ENCODE results near the gene ARMC9.

ARMC9 gene

DNA sequence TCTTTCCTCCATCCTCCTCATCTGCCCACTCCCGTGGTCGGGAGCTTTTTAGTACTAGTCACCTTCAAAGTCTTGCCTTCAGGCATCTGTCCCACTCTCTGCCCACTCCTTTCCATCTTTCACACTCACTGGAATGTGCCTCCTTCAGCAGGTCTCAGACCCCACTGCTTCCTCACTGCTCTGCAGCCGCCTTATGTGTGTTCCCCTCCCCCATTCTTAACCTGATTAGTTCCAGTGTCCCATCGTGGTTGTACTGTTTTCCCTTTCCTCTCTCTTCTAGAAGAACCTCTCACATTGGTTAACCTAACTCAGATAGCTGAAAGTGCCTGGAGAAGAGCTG, 3.0 kb downstream of the ARMC9 start:
- DNase-seq (ENCODE audit: low read depth, low spot score): no peak

DNA sequence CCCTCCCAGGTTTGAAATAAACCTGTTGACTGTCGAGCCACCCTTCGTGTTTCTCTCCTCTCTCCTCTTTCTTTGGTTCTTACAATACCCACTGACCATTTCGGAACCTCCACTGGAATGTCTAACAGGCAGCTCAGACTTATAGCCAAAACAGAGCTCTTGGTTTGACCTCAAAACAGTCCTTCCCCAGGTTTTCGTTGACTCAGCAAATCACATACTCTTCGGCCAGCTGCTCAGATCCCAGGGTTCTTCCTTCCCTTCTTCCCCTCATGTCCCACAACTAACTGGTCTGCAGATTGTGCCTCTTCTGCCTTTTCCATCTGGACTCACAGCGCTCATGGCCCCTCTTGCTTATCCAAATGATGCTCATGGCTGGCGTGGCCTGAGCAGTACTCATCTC, 4.7 kb downstream of the ARMC9 start:
- DNase-seq (ENCODE audit: low read depth, low spot score): no peak

GRCh38 chr2:231204146-231204545, 5.7 kb downstream of the ARMC9 start:
- DNase-seq (ENCODE audit: low read depth, low spot score): no peak

DNA sequence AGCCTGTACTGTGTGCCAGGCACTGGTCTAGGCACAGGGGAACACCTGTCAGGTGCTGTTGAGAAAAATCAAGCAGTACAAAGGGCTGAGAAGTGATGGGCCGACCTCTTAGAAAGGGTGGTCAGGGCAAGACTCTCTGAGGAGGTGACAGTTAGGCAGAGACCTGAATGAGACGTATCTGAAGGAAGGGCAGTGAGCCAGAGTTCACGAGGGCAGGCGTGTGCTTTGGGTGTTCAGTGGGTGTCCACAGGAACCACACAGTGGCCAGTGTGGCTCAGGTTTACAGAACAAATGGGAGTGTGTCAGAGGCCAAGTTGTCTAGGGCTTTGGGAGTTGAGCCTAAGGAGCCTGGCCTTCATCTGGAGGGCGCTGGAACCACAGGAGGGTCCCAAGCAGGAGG, 6.2 kb downstream of the ARMC9 start:
- no peak for DNase-seq (ENCODE audit: low read depth, low spot score)

DNA sequence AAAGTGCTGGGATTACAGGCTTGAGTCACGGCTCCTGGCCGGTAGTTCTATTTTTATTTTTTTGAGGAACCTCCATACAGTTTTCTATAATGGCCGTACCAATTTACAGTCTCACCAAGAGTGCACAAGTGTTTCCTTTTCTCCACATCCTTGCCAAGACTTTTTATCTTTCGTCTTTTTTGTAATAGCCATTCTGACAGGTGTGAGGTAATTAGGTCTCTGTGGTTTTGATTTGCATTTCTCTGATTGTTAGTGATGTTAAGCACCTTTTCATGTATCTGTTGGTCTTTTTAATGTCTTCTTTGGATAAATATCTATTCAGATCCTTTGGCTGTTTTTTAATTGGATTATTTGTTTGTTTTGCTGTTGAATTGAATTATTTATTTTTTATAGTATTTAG, 9.3 kb downstream of the ARMC9 start:
- DNase-seq (ENCODE audit: low read depth, low spot score): no peak

DNA sequence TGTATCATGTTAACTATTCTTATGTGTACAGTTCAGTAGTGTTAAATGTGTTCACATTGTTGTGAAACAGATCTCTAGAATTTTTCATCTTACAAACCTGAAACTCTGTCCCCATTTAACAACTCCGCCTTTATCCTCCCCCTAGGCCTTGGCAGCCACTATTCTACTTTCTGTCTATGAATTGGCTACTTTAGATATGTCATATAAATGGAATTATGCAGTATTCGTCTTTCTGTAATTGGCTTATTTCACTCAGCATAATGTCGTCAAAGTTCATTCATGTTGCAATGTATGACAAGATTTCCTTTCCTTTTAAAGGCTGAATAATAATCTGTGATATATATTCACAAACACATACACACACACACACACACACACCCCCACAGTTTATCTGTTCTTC, 12.4 kb downstream of the ARMC9 start:
- DNase-seq (ENCODE audit: low read depth, low spot score): no peak

DNA sequence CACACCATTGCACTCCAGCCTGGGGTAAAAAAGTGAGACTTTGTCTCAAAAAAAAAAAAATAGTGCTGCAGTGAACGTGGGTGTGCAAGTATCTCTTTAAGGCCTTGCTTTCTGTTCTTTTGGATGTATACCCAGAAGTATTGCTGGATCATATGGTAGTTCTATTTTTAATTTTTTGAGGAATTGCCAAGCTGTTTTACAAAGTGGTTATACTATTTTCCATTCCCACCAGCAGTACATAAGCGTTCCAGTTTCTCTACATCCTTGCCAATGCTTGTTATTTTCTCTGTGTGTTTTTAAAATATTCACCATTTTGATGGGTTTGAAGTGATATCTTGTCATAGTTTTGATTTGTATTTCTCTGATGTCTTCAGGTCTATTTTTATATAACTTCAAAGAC, 13.1 kb downstream of the ARMC9 start:
- no peak for DNase-seq (ENCODE audit: low read depth, low spot score)

DNA sequence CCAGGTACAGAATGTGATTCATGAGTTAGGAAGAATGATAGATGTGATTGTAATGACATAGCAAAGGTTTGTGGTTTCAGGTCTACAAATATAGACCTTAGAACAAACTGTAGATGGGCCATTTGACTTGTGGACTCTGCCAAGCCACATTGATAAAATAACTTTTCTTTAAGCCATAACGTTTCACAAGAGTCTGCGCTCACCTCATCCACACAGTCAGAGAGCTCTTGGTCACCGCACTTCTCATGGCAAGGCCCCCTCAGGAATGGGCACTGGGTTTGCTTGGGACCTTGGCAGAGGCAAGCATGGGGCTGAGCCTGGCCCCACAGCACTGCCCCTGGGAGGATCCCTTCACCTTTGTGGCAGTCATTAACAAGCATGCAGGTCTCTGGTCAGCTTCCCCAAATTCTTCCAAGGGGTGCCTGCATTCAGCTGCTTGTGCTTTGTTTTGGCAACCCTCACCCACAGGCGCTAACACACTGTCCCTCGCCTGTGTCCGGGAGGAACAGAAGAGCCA, 14.0 kb downstream of the ARMC9 start:
- no peak for DNase-seq (ENCODE audit: low read depth, low spot score)

DNA sequence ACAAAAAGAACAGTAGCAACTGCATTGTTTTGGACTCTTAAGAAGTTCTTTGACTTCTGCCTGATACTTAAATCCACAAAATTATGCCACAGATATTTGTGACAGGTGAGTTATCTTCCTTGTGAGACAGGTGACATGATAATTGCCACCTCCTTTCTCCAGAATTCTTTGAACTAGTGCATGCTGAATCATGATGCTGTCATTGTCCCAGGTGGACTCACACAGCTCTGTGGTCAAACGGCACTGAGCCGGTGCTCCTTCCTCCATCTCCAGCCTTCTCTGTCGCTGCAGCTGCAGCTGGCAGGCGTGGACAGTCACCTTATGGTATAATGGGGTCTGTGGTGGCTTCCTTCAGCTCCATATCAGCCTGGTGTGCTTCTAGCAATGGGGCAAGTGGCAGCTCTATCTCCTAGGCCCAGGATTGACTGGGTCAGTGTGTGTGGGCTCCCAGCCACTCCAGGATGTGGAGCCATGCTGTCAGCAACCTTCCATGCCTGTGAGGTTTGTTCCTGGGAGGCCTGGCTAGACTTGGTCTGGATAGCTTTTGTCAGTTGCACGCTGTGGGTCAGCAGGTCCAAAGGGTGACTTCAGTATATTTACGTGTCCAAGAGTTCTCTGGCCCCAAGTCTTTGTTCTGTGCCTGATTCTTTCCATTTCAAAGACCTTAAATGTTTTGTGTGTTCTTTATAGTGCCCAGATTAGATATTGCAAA, 15.7 kb downstream of the ARMC9 start:
- no peak for DNase-seq (ENCODE audit: low read depth, low spot score)

DNA sequence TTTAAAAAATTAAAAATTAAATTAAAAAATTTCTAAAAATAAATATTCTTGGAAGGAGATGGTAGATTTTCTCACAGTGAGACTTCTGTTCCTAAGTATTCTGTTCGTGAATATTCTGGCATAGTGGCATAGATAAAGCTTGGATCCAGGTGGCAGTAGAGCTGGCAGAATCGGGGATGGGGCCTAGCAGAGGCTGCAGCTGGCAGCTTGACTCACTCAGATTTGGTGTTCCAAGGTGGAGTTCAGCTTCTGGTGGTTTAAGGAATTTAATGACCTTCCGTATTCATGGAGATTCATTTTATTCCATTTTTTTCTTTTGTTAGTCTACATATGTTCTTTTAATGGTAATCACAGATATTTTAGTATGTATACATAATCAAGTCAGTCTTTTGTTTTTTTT, 19.9 kb downstream of the ARMC9 start:
- no peak for DNase-seq (ENCODE audit: low read depth, low spot score)

- no peak for DNase-seq (ENCODE audit: low read depth, low spot score)
Observed at GRCh38 chr2:231219289-231219688, 20.9 kb downstream of the ARMC9 start.

DNA sequence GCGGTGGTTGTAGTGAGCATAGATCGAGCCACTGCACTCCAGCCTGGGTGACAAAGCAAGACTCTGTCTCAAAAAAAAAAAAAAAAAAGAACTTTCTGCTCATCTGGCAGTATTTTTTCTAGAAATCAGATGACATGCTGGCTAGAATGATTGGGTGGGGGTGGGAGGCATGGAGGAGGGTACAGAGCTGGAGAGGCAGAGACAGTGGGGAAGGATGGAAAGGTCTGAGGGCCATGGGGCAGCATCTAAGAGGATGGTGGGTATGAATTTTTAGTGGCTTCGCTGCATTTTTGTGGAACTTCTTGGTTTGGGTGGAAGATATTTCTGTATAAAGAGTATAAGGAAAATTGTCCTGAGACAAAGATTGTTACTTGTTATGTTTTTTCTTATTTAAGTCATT, 23.3 kb downstream of the ARMC9 start:
- no peak for DNase-seq (ENCODE audit: low read depth, low spot score)

DNA sequence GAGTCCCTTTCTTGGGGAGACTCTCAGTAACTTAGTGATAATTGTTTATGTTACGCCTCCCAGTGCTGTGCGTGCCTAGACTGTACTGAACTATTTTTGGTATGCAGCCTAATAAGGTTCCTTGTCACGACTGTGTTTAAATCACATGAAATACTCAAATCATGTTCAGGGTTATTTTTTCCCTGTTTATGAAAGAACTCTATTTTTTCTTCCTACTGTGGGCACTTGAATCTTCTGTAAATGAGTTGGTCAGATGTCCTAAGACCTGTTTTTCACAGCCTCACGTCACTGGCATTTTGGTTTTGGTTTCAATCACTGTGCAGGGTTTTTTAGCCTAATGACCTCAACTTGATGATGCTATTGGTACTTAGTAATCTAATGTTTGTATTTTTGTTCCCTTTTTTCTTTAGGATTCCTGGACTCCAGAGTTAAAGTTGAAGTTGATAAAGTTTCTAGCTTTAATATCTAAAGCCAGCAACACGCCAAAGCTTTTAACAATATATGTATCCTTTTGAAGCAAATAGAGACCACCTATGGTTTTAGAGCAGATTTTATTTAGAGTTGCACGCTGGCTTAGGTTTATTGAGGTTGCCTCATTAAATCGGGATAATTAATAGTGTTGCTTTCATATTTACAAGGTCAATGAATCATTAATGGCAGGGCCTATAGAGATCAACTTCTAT, 24.0 kb downstream of the ARMC9 start:
- DNase-seq (ENCODE audit: low read depth, low spot score): no peak

DNA sequence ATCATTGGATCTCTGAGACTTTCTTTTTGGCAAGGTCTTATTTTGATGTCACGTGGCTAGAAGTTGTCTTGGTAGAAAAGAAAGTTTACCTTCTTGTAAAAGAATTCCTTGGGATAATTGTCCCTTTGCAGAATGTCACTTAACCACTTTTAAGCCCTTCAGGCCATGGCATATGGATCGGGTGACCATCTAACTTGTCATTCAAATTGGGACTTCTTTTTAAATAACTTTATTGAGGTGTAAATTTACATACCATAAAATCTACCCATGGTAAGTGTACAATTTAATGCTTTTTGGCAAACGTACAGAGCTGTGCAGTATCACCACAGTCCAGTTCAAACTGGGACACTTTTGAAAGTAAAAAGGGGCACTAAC, 24.6 kb downstream of the ARMC9 start:
- DNase-seq (ENCODE audit: low read depth, low spot score): no peak

GRCh38 chr2:231223458-231223976, 25.1 kb downstream of the ARMC9 start:
- DNase-seq (ENCODE audit: low read depth, low spot score): no peak

DNA sequence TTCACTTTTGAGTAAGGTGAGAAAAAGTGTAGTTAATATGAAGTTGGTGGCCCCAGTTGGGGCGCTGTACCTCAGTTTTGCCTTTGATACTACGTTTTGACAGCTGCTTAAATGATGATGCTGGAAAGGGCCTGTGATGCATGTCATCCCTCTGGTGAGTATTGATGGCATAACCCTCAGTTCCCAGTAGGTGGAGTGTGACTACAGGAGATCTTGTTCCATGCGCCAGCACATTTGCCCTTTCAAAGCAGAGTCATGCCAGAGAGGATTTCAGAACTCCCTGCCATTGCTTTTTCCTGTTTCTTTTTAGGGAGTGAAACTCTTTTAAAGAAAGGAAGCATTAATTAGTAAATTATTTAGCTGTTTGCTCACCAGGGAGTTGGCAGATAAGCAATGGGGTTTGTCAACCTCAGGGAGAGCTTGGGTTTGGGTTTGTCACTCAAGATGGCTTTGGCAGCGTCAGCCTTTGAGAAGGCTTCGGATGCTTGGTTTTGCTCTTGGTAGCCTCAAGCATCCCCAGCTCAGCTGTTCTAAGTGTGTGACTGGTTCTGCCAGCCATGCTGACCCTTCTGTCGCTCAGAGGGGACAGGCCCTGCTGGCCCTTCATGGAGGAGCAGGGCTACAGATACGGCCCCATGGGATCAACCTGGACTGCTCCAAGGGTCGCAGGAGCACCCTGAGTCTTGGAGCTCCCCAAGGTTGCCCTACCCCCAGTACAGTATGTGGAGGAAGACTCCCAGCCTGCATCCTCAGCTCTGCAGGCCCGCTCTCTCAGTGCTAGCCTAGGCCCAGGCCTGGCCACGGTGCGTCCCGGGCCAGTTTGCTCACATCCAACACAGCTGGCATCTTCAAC, 29.1 kb downstream of the ARMC9 start:
- no peak for DNase-seq (ENCODE audit: low read depth, low spot score)

DNA sequence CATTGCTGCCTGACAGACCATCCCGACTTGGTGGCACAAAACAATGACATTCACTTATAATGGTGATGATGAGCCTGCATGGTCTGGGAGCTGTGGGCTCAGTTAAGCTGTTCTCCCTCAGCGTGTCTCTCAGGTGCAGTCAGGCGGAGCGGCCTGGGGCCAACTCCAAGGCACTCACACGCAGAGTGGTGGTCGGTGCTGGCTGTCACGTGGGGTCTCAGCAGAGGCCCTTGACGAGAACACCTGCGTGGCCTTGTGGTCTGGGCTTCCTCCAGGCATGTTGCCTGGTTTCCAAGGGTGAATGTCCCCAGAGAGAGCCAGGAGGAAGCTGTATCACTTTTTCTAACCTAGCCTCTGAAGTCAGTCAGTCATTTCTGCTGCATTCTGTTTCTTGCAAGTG, 29.8 kb downstream of the ARMC9 start:
- no peak for DNase-seq (ENCODE audit: low read depth, low spot score)

- DNase-seq (ENCODE audit: low read depth, low spot score): no peak
Observed at GRCh38 chr2:231228974-231229529, 30.6 kb downstream of the ARMC9 start.

DNA sequence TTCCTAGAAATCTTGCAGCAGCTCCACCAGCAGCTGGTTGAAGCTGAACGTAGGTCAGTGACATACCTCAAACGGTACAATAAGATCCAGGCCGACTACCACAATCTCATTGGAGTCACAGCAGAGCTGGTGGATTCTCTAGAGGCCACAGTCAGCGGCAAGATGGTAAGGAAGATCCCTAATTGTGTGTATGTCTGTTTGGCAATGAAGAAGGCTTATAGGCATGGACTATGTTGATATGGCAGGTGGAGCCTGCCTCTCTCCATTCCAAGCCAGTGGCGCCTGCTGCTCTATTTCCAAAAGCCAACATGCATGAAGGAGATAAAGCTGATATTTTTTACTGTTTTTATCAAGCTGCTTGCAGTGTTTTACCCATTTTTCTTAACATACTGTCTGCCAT, 36.8 kb downstream of the ARMC9 start:
- DNase-seq (ENCODE audit: low read depth, low spot score): no peak

GRCh38 chr2:231238689-231239088, 40.3 kb downstream of the ARMC9 start:
- no peak for DNase-seq (ENCODE audit: low read depth, low spot score)

GRCh38 chr2:231239751-231240150, 41.3 kb downstream of the ARMC9 start:
- DNase-seq (ENCODE audit: low read depth, low spot score): no peak
